Heart left ventricle (tissue), 11 donors: ENCODE results near the gene KLHDC8A. TPM values are rescaled to one million over a fixed set of nuclear protein-coding genes. Genes with fewer than 3 reads are reported as not detected.

Experiments used
- polyA plus RNA-seq, 2 donors: library from polyadenylated mRNA; stranded (reverse); fragments of 200-250 nt; gene quantifications; one replicate each; pipeline ENCODE4 v1.2.3, GENCODE V29; 2013
- total RNA-seq, 9 donors: library from RNA; depleted of rRNA in 2 of 9; stranded (reverse); fragments of >200 nt in 2 of 9; fragmentation: NEBNext Ultra II Directional in 3 of 9; extraction: Animal tissue kit (Norgen Biotek cat#: 25700) in 3 of 9; gene quantifications; one replicate each; pipeline versions ENCODE4 v1.1.0 to v1.2.4, GENCODE V29; 2016 to 2023
- donor health status: ischemic (EF 13 %, LVEDD 7.1; RV severe dilation, severe dysfunction).
- donor health status: healthy with polysubstance abuse.
- donor health status: DM: no; HTN: yes; CAD: no.
- donor health status: DM: no; HTN: no; CAD: no.
- donor health status: ischemic (EF 25% LVEDD 5.7; RV mildly dilated, moderate dysfunction).
- donor health status: healthy.
- donor health status: DM: yes; HTN: yes; CAD: no.
- donor health status: PGD.
- donor health status: nonischemic (EF 23%, LVEDD 6.1; RV moderate dilation, normal function).

KLHDC8A gene
- total and polyA plus RNA-seq, 11 donors, result 0.14 to 0.30 (median 0.18) TPM; not detected in 8

Other genes with a start within 250 kb of the KLHDC8A start
- 10 to 100 TPM in 5 of 9 donors, 1 to 10 TPM in 4; 8.4 to 12.1 (median 10.1) TPM for gene RBBP5, start 234.9 kb downstream of the KLHDC8A start, total RNA-seq
- 1 to 10 TPM; 3.8 to 8.2 TPM for gene RBBP5, start 234.9 kb downstream of the KLHDC8A start, polyA plus RNA-seq
- gene DSTYK, start 145.2 kb downstream of the KLHDC8A start, total RNA-seq, result 10 to 100 TPM in 1 of 9 donors, 1 to 10 TPM in 8; 5.2 to 10.1 (median 8.0) TPM
- gene DSTYK, start 145.2 kb downstream of the KLHDC8A start, polyA plus RNA-seq, result 1 to 10 TPM; 3.2 to 5.3 TPM
- 1 to 10 TPM in 8 of 9 donors, under 1 TPM in 1; 0.97 to 5.1 (median 2.1) TPM for gene TMCC2, start 129.0 kb downstream of the KLHDC8A start, total RNA-seq
- gene TMCC2, start 129.0 kb downstream of the KLHDC8A start, polyA plus RNA-seq, result 1 to 10 TPM; 1.4 to 2.0 TPM
- gene NUAK2, start 35.2 kb downstream of the KLHDC8A start, total RNA-seq, result 1 to 10 TPM in 3 of 9 donors, under 1 TPM in 6; 0.25 to 2.6 (median 0.82) TPM
- gene NUAK2, start 35.2 kb downstream of the KLHDC8A start, polyA plus RNA-seq, result under 1 TPM; 0.46 to 0.50 TPM
- gene LEMD1, start 65.1 kb upstream of the KLHDC8A start, total RNA-seq, result 1 to 10 TPM in 1 of 9 donors, not detected in 8; 2.5 TPM
- not detected for gene LEMD1, start 65.1 kb upstream of the KLHDC8A start, polyA plus RNA-seq
- gene BLACAT1, start 99.1 kb upstream of the KLHDC8A start, total RNA-seq, result under 1 TPM in 1 of 9 donors, not detected in 8; 0.27 TPM
- not detected for gene BLACAT1, start 99.1 kb upstream of the KLHDC8A start, polyA plus RNA-seq
- gene CDK18, start 147.7 kb upstream of the KLHDC8A start, total RNA-seq, result 100 to 1,000 TPM; 106 to 198 (median 141) TPM
- 100 to 1,000 TPM in 1 of 2 donors, 10 to 100 TPM in 1; 62.5 to 147 TPM for gene CDK18, start 147.7 kb upstream of the KLHDC8A start, polyA plus RNA-seq